ENCODE measurements around the gene IFFO2.

- TF ChIP-seq POLR2A (IDR thresholded peaks at IDR 0.05) (no peak), CTCF (IDR thresholded peaks at IDR 0.05) (no peak), POLR2AphosphoS5 (IDR thresholded peaks at IDR 0.05; ENCODE audit: insufficient read depth in 1 of 2, low read depth in 1 of 2) (no peak)
These were observed 18.3 kb downstream of the IFFO2 start for GRCh38 chr1:18938008-18938706.
